H7 (cell line): Measurements from ENCODE around the gene SLC27A3. TPM values are rescaled to one million over a fixed set of nuclear protein-coding genes. Genes with fewer than 3 reads are reported as not detected.
"Not testable (repeated sequence)": the region's sequence is repeated elsewhere in the genome, so short reads cannot be mapped to it uniquely, and the experiment has no call there.

Experiments
- DNase-seq: peaks from one replicate; pipeline ENCODE4 v3.0.0; 2012
- H3K27me3 ChIP-seq: 2 replicates; pipeline ENCODE4 v1.6.0; 2011; ENCODE audit warnings: mild to moderate bottlenecking, low read length; ENCODE audit not compliant: control insufficient read depth, insufficient read depth
- H3K36me3 ChIP-seq: replicated peaks from 2 replicates; pipeline ENCODE4 v1.5.1; 2011; ENCODE audit warnings: low read length; ENCODE audit not compliant: control insufficient read depth, insufficient read depth
- H3K4me3 ChIP-seq: 2 replicates; pipeline ENCODE4 v1.5.1; 2011; ENCODE audit warnings: low read depth, mild to moderate bottlenecking, control low read depth, low read length, moderate library complexity; ENCODE audit not compliant: insufficient read depth
- total RNA-seq: library from RNA; depleted of rRNA; stranded (reverse); fragments of >200 nt; shearing (Covaris generic); gene quantifications from 2 replicates; pipeline ENCODE4 v1.2.3, GENCODE V29; 2014

The SLC27A3 gene
- total RNA-seq, 1 experiment from 2014 or later: 44.7 TPM

- peak; percentile 90 for DNase-seq
- no peaks in the 10 kb centered on the region for H3K27me3 ChIP-seq
- H3K4me3 ChIP-seq: no peak overlapping the region
- H3K36me3 ChIP-seq: peaks cover 40% of the 10 kb centered on the region
Measured at GRCh38 chr1:153749408-153750005, 25.7 kb upstream of the SLC27A3 start.

- Histone ChIP-seq H3K36me3 (peaks cover 40% of the 10 kb centered on the region), H3K27me3 (no peaks in the 10 kb centered on the region), H3K4me3 (no peak overlapping the region)
- DNase-seq: peak; percentile 29
Measured at GRCh38 chr1:153750026-153750995, 24.9 kb upstream of the SLC27A3 start.

- Histone ChIP-seq H3K27me3 (no peaks in the 10 kb centered on the region), H3K36me3 (peaks cover 42% of the 10 kb centered on the region), H3K4me3 (no peak overlapping the region)
- no peak for DNase-seq
Measured at GRCh38 chr1:153752072-153752471, 23.1 kb upstream of the SLC27A3 start.

GRCh38 chr1:153752571-153753195 lies 22.5 kb upstream of the SLC27A3 start:
- Histone ChIP-seq H3K36me3 (peaks cover 42% of the 10 kb centered on the region), H3K4me3 (no peak overlapping the region), H3K27me3 (no peaks in the 10 kb centered on the region)
- DNase-seq: no peak

- H3K4me3 ChIP-seq: no peak overlapping the region
- DNase-seq: no peak
- H3K27me3 ChIP-seq: no peaks in the 10 kb centered on the region
- peaks cover 43% of the 10 kb centered on the region for H3K36me3 ChIP-seq
Measured at GRCh38 chr1:153754266-153754665, 20.9 kb upstream of the SLC27A3 start.

GRCh38 chr1:153760440-153760839 lies 14.8 kb upstream of the SLC27A3 start:
- H3K27me3 ChIP-seq: no peaks in the 10 kb centered on the region
- H3K36me3 ChIP-seq: peaks cover 55% of the 10 kb centered on the region
- no peak overlapping the region for H3K4me3 ChIP-seq
- no peak for DNase-seq

DNA sequence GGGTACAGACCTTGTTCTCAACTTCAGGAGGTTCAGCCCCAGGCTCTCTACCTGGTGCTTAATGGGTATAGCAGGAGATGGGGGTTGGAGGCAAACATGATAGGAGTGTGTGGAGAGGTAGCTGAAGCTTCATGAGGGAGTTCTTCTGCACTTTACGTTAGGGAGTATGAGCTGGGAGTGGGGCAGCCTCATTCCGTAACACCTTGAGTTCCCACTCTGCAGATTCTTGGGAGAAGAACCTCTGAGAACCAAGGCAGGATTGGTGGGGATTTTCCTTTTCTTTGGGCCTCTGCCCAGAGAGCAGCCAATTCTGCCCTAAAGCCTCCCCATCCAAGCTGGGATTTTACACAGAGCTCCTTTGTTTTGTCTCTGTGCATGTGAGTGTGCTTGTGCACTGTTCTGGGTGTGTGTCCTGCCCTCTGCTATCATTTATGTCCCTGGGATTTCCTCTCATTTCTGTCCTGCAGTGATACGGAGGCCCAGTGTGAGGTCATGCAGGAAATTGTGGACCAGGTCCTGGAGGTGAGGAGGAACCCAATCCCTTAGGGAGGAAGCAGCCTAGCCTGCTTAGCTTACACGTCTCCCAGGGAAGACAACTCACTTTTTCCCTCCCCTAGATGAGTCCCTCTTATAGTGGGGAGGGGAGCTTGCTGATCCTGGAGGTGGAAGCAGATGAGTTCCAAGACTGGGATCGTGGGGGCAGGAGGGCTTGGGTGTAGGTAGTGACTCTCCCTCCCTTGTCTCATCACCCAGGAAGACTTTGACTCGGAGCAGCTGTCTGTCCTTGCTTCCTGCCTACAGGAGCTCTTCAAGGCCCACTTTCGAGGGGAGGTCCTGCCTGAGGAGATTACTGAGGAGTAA lies 11.6 kb upstream of the SLC27A3 start:
- no peak for DNase-seq
- Histone ChIP-seq H3K36me3 (peaks cover 56% of the 10 kb centered on the region), H3K27me3 (no peaks in the 10 kb centered on the region), H3K4me3 (no peak overlapping the region)

- Histone ChIP-seq H3K36me3 (peaks cover 58% of the 10 kb centered on the region), H3K4me3 (no peak overlapping the region), H3K27me3 (no peaks in the 10 kb centered on the region)
- no peak for DNase-seq
Measured at GRCh38 chr1:153764310-153764709, 10.9 kb upstream of the SLC27A3 start.

DNA sequence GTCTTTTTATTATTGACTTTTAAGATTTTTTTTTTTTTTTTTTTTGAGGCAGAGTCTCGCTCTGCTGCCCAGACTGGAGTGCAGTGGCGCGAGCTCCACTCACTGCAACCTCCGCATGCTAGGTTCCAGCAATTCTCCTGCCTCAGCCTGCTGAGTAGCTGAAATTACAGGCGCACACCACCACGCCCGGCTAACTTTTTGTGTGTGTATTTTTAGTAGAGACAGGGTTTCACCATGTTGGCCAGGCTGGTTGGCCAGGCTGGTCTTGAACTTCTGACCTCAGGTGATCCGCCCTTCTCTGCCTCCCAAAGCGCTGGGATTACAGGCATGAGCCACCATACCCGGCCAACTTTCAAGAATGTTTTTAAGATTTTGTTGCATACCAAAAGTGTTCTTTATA lies 8.5 kb upstream of the SLC27A3 start:
- not testable (repeated sequence) for DNase-seq, H3K4me3 ChIP-seq, H3K27me3 ChIP-seq
- H3K36me3 ChIP-seq: peaks cover 57% of the 10 kb centered on the region

- DNase-seq: no peak
Measured at GRCh38 chr1:153767519-153767918, 7.7 kb upstream of the SLC27A3 start.

DNA sequence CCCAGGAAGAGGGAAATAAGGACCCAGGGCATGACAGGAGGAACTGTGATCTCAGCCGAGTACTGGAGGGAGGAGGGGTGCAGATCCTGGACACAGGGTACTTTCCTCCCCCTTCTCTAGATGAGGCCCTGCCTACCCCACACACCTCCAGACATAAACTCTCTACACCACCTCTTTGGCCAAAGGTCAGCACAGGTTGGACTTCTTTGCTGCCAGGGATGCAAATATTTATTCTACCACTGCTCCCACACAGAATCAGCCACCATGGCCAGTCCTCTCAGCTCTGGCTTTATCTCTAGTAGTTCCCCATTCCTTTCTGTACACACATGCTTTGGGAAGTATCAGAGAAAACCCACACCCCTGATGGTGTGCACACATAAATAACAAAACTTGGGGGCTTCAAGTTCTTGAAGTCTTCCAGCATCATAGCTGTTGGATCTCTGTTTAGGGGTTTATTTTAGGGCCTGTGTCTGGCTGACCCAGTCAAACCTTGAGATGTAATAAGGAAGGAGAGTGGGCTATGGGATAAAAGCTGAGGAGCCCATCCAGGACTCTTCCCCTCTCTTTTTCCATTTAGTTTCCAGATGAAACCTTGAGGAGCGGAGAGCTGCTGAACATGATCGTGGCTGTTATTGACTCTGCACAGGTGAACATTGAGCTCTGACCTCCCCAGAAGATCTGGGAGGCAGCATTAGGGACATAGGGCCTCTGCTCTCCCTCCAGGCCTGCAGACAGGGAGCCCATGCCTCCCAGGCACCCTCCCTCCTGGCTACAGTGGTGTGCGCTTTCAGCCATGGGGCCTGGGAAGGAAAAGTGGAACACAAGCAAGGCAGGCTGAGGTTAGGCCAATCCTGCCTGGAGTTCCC lies 6.7 kb upstream of the SLC27A3 start:
- Histone ChIP-seq H3K4me3 (no peak overlapping the region), H3K36me3 (peaks cover 50% of the 10 kb centered on the region), H3K27me3 (no peaks in the 10 kb centered on the region)
- no peak for DNase-seq

More at GRCh38 chr1:153767519-153767918, 7.7 kb upstream of the SLC27A3 start:
- H3K27me3 ChIP-seq: no peaks in the 10 kb centered on the region
- H3K36me3 ChIP-seq: peaks cover 53% of the 10 kb centered on the region
- no peak overlapping the region for H3K4me3 ChIP-seq

DNA sequence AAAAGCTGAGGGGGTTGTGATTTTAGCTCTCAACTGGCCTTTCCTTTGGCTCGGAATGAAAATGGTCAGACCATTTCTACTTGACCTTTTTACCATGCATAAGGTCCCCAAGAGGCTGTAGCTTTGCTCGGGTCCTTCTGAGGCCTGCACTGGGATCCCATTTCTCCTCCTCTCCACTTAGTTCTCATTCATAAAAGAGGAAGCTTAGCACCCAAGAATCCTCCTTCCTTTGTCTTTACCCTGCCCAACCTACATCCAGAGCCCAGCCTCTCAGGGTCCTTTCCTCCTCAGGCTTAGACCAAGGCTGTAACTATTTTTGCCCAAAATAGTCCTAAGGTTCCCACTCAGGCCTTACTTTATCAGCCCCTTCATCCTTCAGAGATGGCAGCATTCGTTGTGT lies 6.0 kb upstream of the SLC27A3 start:
- no peak for DNase-seq
- H3K36me3 ChIP-seq: peaks cover 43% of the 10 kb centered on the region
- no peak overlapping the region for H3K4me3 ChIP-seq
- no peaks in the 10 kb centered on the region for H3K27me3 ChIP-seq

- H3K27me3 ChIP-seq: no peaks in the 10 kb centered on the region
- DNase-seq: peak; percentile 48
- H3K4me3 ChIP-seq: no peak overlapping the region
- H3K36me3 ChIP-seq: peaks cover 37% of the 10 kb centered on the region
Measured at GRCh38 chr1:153770797-153771196, 4.4 kb upstream of the SLC27A3 start.
